OCI-LY1 (cell line): ENCODE results near the gene ABT1.

Experiments
- CTCF ChIP-seq: fragments of 200-600 bp; sonication (generic), shearing (Covaris generic); IDR thresholded peaks from 2 replicates; pipeline ENCODE4 v1.5.1; 2017; ENCODE audit warnings: mild to moderate bottlenecking, antibody characterized with exemption, low read length, moderate library complexity, mixed read lengths
- EZH2 ChIP-seq: fragments of 200-600 bp; sonication (generic), shearing (Covaris generic); IDR thresholded peaks from 2 replicates; pipeline ENCODE4 v1.8.0; 2017; ENCODE audit warnings: borderline replicate concordance, mixed run types, mild to moderate bottlenecking, antibody characterized with exemption, low read length, moderate library complexity, mixed read lengths

- no peak for TF ChIP-seq CTCF
- TF ChIP-seq EZH2 = no peak
These were observed 2.6 kb upstream of the ABT1 start for GRCh38 chr6:26594131-26594498.
